ENCODE results near the gene PLA2G6. TPM values are rescaled to one million over a fixed set of nuclear protein-coding genes. Genes with fewer than 3 reads are reported as not detected.

PLA2G6 gene
- total RNA-seq, 2 experiments from 2014 or later = 52.4 to 53.6 TPM

DNA sequence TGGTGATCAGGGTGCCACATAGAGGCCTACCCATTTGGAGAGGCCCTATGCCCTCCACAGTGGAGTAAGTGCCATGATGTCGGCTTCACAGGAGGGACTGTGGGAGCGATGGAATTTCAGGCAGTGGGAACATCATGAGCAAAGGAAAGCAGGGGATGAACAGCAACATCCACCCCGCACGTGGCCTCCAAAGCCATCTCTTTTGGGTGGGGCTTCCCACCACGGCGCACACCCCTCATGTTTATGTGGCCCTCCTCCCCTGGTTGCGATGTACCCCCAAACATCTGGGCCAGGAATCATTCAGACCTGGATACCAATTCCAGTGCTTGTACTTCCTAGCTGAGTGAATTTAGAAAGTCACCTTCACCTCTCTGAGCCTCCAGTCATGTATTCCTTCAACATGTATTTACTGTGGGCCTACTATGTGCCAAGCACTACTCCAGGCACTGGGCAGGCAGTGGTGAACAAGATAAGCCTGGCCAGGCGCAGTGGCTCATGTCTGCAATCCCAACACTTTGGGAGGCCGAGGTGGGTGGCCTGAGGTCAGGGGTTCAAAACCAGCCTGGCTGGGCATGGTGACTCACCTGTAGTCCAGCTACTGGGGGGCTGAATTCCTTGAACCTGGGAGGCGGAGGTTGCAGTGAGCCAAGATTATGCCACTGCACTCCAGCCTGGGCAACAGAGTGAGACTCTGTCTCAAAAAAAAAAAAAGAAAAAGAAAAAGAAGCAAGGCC is 18.4 kb upstream of the PLA2G6 start:
- TF ChIP-seq, protein P1, sequence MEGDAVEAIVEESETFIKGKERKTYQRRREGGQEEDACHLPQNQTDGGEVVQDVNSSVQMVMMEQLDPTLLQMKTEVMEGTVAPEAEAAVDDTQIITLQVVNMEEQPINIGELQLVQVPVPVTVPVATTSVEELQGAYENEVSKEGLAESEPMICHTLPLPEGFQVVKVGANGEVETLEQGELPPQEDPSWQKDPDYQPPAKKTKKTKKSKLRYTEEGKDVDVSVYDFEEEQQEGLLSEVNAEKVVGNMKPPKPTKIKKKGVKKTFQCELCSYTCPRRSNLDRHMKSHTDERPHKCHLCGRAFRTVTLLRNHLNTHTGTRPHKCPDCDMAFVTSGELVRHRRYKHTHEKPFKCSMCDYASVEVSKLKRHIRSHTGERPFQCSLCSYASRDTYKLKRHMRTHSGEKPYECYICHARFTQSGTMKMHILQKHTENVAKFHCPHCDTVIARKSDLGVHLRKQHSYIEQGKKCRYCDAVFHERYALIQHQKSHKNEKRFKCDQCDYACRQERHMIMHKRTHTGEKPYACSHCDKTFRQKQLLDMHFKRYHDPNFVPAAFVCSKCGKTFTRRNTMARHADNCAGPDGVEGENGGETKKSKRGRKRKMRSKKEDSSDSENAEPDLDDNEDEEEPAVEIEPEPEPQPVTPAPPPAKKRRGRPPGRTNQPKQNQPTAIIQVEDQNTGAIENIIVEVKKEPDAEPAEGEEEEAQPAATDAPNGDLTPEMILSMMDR (IDR thresholded peaks at IDR 0.05) = no peak
- Mint-ChIP-seq H3K9me3 (no peaks in the 10 kb centered on the region), H3K27ac (no peak overlapping the region), H3K36me3 (ENCODE audit: low read depth) (no peaks in the 10 kb centered on the region), H3K4me1 (ENCODE audit: low read depth) (peaks cover 35% of the 10 kb centered on the region), H3K4me3 (no peak overlapping the region), H3K27me3 (no peaks in the 10 kb centered on the region)
- POLR2A ChIA-PET = interaction anchor here (1.4 to 2.8 kb wide), 2 partner anchors 19 to 70 kb away, joined by 3 to 21 read pairs; partner anchors contain the start of gene PLA2G6
- intact Hi-C loops (cut with micrococcal nuclease) = no loop called here
- CTCF ChIA-PET = interaction anchor here (0.6 to 2.0 kb wide), 4 partner anchors 12 to 98 kb away, joined by 3 to 7 read pairs (median 4); no protein-coding TSS in a partner anchor
- ATAC-seq (no peak), DNase-seq (no peak)

DNA sequence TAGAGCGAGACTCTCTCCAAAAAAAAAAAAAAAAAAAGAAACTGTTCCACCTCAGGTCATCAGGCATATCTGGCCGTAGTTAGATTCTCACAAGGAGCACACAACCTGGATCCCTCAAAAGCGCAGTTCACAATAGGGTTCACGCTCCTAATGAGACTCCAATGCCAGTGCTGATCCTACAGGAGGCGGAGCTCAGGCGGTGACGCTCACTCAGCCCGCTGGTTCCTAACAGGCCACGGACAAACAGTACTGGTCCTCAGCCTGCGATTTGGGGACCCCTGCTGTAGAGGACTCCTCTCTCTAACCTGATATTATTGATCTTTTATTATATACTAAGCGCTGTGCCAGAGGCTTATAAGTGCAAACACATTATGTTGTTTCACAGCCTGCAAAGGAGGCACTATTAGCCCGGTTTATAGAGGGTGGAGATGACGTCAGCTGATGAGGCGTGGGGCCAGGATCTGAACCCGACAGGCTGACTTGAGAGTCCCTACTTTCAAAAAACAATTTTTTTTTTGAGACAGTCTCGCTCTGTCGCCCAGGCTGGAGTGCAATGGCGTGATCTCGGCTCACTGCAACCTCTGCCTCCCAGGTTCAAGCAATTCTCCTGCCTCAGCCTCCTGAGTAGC is 15.3 kb upstream of the PLA2G6 start:
- ChIA-PET CTCF (interaction anchor here (0.9 kb wide), 1 partner anchor 15 kb away, joined by 3 read pairs; no protein-coding TSS in a partner anchor), POLR2A (no interaction called here)
- no peak for DNase-seq
- ATAC-seq = no peak
- no peak overlapping the region for H3K4me3 Mint-ChIP-seq
- TF ChIP-seq, protein P1 (IDR thresholded peaks at IDR 0.05) = no peak
- no peaks in the 10 kb centered on the region for H3K9me3 Mint-ChIP-seq
- H3K36me3 Mint-ChIP-seq (ENCODE audit: low read depth) = no peaks in the 10 kb centered on the region
- no peak overlapping the region for H3K27ac Mint-ChIP-seq
- H3K4me1 Mint-ChIP-seq (ENCODE audit: low read depth) = peaks cover 23% of the 10 kb centered on the region
- peaks cover 3% of the 10 kb centered on the region for H3K27me3 Mint-ChIP-seq
- intact Hi-C loops (cut with micrococcal nuclease) = no loop called here

DNA sequence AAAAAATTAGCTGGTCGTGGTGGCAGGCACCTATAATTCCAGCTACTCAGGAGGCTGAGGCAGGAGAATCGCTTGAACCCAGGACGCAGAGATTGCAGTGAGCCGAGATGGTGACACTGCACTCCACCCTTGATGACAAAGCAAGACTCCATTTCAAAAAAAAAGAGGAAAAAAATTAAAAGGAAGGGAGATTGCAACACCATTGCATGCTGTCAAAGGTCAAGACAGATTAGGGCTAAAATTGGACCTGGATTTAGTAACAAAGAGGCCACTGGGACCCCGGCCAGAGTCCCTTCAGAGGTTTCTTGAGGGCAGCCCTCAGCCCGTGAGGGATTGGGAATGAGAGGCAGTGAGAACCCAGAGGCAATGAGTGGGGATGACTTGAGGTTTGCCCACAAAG is 11.9 kb upstream of the PLA2G6 start:
- intact Hi-C loops (cut with micrococcal nuclease) = no loop called here
- DNase-seq = no peak
- no peak overlapping the region for H3K4me3 Mint-ChIP-seq
- no peak overlapping the region for H3K27ac Mint-ChIP-seq
- POLR2A ChIA-PET = interaction anchor here (1.4 to 1.7 kb wide), 2 partner anchors 8 to 15 kb away, joined by 3 to 4 read pairs; partner anchors contain the start of gene MAFF
- H3K4me1 Mint-ChIP-seq (ENCODE audit: low read depth) = peaks cover 6% of the 10 kb centered on the region
- TF ChIP-seq, protein P1 (IDR thresholded peaks at IDR 0.05) = no peak
- ATAC-seq = no peak
- CTCF ChIA-PET = no interaction called here
- no peaks in the 10 kb centered on the region for H3K36me3 Mint-ChIP-seq (ENCODE audit: low read depth)
- peaks cover 3% of the 10 kb centered on the region for H3K27me3 Mint-ChIP-seq
- H3K9me3 Mint-ChIP-seq = no peaks in the 10 kb centered on the region

DNA sequence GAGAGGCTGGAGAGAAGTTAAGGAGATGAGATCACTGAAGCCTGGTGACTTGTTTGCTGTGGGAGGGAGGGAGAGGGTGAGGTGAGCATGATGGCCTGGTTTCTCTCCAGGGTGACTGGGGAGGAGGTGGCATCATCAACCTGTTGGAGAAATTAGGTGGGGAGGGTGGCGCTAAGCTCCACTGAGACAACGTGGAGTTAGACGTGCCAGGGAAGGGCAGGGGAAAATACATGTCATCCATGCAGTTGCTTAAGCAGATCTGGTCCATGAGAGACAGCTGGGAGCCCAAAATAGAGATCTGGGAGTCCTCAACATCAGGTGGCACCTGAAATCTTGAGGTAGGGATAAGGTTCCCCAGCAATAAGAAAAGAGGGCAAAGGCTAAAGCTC is 10.8 kb upstream of the PLA2G6 start:
- Mint-ChIP-seq H3K4me3 (no peak overlapping the region), H3K36me3 (ENCODE audit: low read depth) (no peaks in the 10 kb centered on the region), H3K27ac (no peak overlapping the region), H3K4me1 (ENCODE audit: low read depth) (peaks cover 6% of the 10 kb centered on the region), H3K27me3 (peaks cover 3% of the 10 kb centered on the region), H3K9me3 (no peaks in the 10 kb centered on the region)
- POLR2A ChIA-PET = interaction anchor here (1.0 to 1.7 kb wide), 3 partner anchors 10 to 93 kb away, joined by 3 to 4 read pairs (median 3); partner anchors contain the start of gene MAFF
- intact Hi-C loops (cut with micrococcal nuclease) = no loop called here
- CTCF ChIA-PET = no interaction called here
- TF ChIP-seq, protein P1 (IDR thresholded peaks at IDR 0.05) = no peak
- DNase-seq (no peak), ATAC-seq (no peak)

Data from activated CD8-positive, alpha-beta T cell treated with anti-CD3 and anti-CD28 coated beads for 36 hours (primary cell).